K562 (cell line): ENCODE measurements around the gene CCL27. TPM values are rescaled to one million over a fixed set of nuclear protein-coding genes. Genes with fewer than 3 reads are reported as not detected.

Experiments
- HEY1 ChIP-seq: fragments of 250-450 bp; sonication (Bioruptor Pico); IDR thresholded peaks from 2 replicates; pipeline ENCODE4 v1.5.0; 2020; ENCODE audit warnings: mild to moderate bottlenecking, moderate library complexity, borderline replicate concordance
- NCOA2 ChIP-seq, 2 experiments: fragments of 450-650 bp; IDR thresholded peaks; 2 replicates each; pipeline ENCODE4 v1.6.1; 2018; ENCODE audit warnings: mild to moderate bottlenecking in 2 of 2, moderate library complexity in 1 of 2; ENCODE audit not compliant: partially characterized antibody in 2 of 2
- RBM14 ChIP-seq: fragments of 200-400 bp; formaldehyde crosslinking; IDR thresholded peaks from 2 replicates; pipeline ENCODE4 v1.6.1; 2018; ENCODE audit warnings: low read depth, mild to moderate bottlenecking, low read length, moderate library complexity, borderline replicate concordance; ENCODE audit not compliant: insufficient read depth
- RBM25 ChIP-seq: fragments of 200-400 bp; formaldehyde crosslinking; IDR thresholded peaks from 2 replicates; pipeline ENCODE4 v1.6.1; 2018; ENCODE audit warnings: low read length, low read depth, moderate library complexity; ENCODE audit not compliant: severe bottlenecking
- TEAD2 ChIP-seq: fragments of 450-650 bp; IDR thresholded peaks from 2 replicates; pipeline ENCODE4 v1.6.1; 2016; ENCODE audit warnings: missing genetic modification characterization, control low read depth, missing compliant biosample characterization
- ZBTB40 ChIP-seq, 2 experiments: fragments of 450-650 bp in 1 of 2; sonication (generic) in 1 of 2; formaldehyde crosslinking in 1 of 2; IDR thresholded peaks; 2 replicates each; pipeline versions ENCODE4 v1.7.1 to v1.9.0; 2016 to 2022; ENCODE audit warnings: inconsistent platforms in 1 of 2, mild to moderate bottlenecking in 1 of 2, missing genetic modification reagents in 1 of 2
- ZNF445 ChIP-seq: fragments of 250-450 bp; sonication (Bioruptor Pico); IDR thresholded peaks from 2 replicates; pipeline ENCODE4 v1.4.0; 2020; ENCODE audit warnings: low read depth, mild to moderate bottlenecking, moderate library complexity
- ZNF644 ChIP-seq: fragments of 200-800 bp; sonication (Bioruptor generic); IDR thresholded peaks from 2 replicates; pipeline ENCODE4 v1.6.1; 2016; ENCODE audit warnings: low read depth, missing genetic modification characterization, missing compliant biosample characterization
- polyA plus RNA-seq, 8 experiments: library from polyadenylated mRNA; depleted of rRNA in 4 of 8; stranded (reverse) in 5 of 8; unstranded in 3 of 8; fragments of >200 nt; fragmentation: Nextera tagmentation in 2 of 8; fragmentation: Illumina TruSeq in 1 of 8; extraction: Ambion mirVana in 2 of 8; extraction: Trizol in 1 of 8; gene quantifications; 2 replicates each; pipeline versions ENCODE4 v1.2.1 to v1.2.3, GENCODE V29; 2011 to 2014; ENCODE audit warnings: inconsistent platforms in 1 of 8, missing spikeins in 1 of 8
- total RNA-seq, 7 experiments: library from RNA; depleted of rRNA in 6 of 7; stranded (reverse); fragments of >200 nt in 6 of 7; fragmentation: Illumina TruSeq in 2 of 7; extraction: Trizol in 2 of 7; gene quantifications; 2 replicates each; pipeline versions ENCODE4 v1.2.1 to v1.2.3, GENCODE V29; 2011 to 2021; ENCODE audit warnings: low replicate concordance in 1 of 7
- TF ChIP-seq, protein P1 (sequence below), 3 experiments: fragments of 200-800 bp in 1 of 3; fragments of 250-450 bp in 1 of 3; fragments of 450-650 bp in 1 of 3; sonication (Bioruptor Pico) in 1 of 3; sonication (Bioruptor generic) in 1 of 3; formaldehyde crosslinking in 1 of 3; IDR thresholded peaks; 2 replicates each; pipeline versions ENCODE4 v1.6.1 to v1.8.0; 2016 to 2022; ENCODE audit warnings: mild to moderate bottlenecking in 2 of 3, missing genetic modification characterization in 2 of 3, missing compliant biosample characterization in 1 of 3, moderate library complexity in 1 of 3
- TF ChIP-seq, protein P2 (sequence below): fragments of 450-650 bp; IDR thresholded peaks from 2 replicates; pipeline ENCODE4 v1.6.1; 2014; ENCODE audit warnings: low read depth, mild to moderate bottlenecking, moderate library complexity, borderline replicate concordance

The CCL27 gene
- total and polyA plus RNA-seq, 9 of the 15 experiments (the other 6 are each of a cell fraction or from before 2014, with no cell fraction given): 0.10 to 0.53 (median 0.27) TPM; not detected in 5

DNA sequence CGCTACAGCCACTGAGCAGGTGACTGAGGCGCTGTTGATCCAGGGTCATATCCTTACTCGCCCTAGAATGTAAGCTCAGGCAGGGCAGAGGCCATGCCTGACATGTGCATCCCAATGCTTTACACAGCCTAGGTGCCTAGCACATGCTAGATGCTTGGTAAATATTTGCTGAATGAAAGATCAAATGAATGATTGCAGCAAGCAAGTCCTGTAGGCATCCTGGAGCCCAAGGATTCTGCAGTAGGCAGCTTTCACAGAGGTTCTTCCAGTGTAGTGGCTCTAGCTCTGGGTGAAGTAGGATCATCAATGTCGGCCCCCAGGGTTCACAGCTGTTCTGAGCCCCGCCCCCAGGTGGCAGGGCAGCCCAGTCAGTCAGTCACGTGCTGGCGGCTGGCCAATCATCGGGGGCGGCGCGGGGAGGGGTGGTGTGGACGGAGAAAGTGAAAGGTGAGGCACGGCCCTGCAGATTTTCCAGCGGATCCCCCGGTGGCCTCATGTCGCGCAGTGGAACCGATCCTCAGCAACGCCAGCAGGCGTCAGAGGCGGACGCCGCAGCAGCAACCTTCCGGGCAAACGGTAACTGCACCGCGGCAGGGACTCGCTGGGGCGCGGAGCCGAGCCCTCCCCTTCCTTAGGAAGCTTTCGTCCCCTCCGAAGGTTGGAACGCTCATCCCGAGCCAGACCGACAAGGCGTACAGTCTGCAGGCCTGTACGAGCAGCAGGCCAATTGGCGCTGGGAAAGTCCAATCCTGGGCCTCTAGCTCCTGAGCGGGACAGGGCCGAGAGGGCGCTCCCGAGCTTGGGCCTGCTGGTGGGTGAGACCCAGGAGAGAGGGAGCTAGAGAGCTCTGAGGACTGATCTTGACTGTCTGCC, 16.0 kb downstream of the CCL27 start, which contains the start of gene GALT (continued):
- TF ChIP-seq RBM25 (peak; percentile 68), TEAD2 (tag) (no peak), NCOA2 (IDR thresholded peaks at IDR 0.05; ENCODE audit: partially characterized antibody in 2 of 2) (no peak), ZNF644 (no peak), HEY1 (CRISPR knock-in tag) (no peak), ZBTB40 (IDR thresholded peaks at IDR 0.05) (0 out of 2 replicates have a peak, but pooled peaks have one; percentile 30), ZBTB40 (CRISPR knock-in tag; IDR thresholded peaks at IDR 0.05) (no peak), ZNF445 (CRISPR knock-in tag) (no peak), RBM14 (no peak)
- TF ChIP-seq, protein P1, sequence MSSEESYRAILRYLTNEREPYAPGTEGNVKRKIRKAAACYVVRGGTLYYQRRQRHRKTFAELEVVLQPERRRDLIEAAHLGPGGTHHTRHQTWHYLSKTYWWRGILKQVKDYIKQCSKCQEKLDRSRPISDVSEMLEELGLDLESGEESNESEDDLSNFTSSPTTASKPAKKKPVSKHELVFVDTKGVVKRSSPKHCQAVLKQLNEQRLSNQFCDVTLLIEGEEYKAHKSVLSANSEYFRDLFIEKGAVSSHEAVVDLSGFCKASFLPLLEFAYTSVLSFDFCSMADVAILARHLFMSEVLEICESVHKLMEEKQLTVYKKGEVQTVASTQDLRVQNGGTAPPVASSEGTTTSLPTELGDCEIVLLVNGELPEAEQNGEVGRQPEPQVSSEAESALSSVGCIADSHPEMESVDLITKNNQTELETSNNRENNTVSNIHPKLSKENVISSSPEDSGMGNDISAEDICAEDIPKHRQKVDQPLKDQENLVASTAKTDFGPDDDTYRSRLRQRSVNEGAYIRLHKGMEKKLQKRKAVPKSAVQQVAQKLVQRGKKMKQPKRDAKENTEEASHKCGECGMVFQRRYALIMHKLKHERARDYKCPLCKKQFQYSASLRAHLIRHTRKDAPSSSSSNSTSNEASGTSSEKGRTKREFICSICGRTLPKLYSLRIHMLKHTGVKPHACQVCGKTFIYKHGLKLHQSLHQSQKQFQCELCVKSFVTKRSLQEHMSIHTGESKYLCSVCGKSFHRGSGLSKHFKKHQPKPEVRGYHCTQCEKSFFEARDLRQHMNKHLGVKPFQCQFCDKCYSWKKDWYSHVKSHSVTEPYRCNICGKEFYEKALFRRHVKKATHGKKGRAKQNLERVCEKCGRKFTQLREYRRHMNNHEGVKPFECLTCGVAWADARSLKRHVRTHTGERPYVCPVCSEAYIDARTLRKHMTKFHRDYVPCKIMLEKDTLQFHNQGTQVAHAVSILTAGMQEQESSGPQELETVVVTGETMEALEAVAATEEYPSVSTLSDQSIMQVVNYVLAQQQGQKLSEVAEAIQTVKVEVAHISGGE (CRISPR knock-in tag; IDR thresholded peaks at IDR 0.05): peak in 1 of 3 experiments; percentile 25; a peak in 1 of 6 replicates
- TF ChIP-seq, protein P2, sequence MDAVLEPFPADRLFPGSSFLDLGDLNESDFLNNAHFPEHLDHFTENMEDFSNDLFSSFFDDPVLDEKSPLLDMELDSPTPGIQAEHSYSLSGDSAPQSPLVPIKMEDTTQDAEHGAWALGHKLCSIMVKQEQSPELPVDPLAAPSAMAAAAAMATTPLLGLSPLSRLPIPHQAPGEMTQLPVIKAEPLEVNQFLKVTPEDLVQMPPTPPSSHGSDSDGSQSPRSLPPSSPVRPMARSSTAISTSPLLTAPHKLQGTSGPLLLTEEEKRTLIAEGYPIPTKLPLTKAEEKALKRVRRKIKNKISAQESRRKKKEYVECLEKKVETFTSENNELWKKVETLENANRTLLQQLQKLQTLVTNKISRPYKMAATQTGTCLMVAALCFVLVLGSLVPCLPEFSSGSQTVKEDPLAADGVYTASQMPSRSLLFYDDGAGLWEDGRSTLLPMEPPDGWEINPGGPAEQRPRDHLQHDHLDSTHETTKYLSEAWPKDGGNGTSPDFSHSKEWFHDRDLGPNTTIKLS: no peak
